DOHH2 (cell line): ENCODE measurements around the gene PPCDC.

Source experiments
- EZH2phosphoT487 ChIP-seq: fragments of 200-600 bp; sonication (generic); IDR thresholded peaks from 2 replicates; pipeline ENCODE4 v1.6.1; 2017; ENCODE audit warnings: borderline replicate concordance, mild to moderate bottlenecking, antibody characterized with exemption, low read length, moderate library complexity, mixed read lengths
- TF ChIP-seq, protein P1 (sequence below): fragments of 200-600 bp; sonication (generic); IDR thresholded peaks from one replicate; pipeline ENCODE4 v1.5.1; 2014; ENCODE audit warnings: antibody characterized with exemption, mild to moderate bottlenecking, low read depth, low read length; ENCODE audit not compliant: poor library complexity, severe bottlenecking

DNA sequence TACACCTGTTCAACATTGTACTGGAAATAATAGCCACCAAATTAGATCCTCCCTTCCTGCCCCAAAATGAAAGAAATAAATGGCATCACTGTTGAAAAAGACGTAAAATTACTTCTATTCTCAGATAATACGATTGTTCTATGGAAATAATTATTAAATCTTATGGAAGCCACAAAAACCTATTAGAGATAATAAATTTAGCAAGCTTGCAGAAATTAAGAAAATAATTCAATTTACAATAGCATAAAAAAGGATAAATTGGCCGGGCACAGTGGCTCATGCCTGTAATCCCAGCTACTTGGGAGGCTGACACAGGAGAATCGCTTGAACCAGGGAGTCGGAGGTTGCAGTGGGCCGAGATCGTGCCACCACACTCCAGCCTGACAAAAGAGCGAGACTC is 57.8 kb downstream of the PPCDC start:
- TF ChIP-seq, protein P1, sequence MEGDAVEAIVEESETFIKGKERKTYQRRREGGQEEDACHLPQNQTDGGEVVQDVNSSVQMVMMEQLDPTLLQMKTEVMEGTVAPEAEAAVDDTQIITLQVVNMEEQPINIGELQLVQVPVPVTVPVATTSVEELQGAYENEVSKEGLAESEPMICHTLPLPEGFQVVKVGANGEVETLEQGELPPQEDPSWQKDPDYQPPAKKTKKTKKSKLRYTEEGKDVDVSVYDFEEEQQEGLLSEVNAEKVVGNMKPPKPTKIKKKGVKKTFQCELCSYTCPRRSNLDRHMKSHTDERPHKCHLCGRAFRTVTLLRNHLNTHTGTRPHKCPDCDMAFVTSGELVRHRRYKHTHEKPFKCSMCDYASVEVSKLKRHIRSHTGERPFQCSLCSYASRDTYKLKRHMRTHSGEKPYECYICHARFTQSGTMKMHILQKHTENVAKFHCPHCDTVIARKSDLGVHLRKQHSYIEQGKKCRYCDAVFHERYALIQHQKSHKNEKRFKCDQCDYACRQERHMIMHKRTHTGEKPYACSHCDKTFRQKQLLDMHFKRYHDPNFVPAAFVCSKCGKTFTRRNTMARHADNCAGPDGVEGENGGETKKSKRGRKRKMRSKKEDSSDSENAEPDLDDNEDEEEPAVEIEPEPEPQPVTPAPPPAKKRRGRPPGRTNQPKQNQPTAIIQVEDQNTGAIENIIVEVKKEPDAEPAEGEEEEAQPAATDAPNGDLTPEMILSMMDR = no peak
- no peak for TF ChIP-seq EZH2phosphoT487
